ENCODE measurements around the gene FAM20C. TPM values are rescaled to one million over a fixed set of nuclear protein-coding genes. Genes with fewer than 3 reads are reported as not detected.

FAM20C gene
- total RNA-seq, 4 donors from 2014 or later = 41.9 to 87.5 (median 73.6) TPM

- WGBS, 2 donors (ENCODE audit: low coverage in 1 of 2) = 79 to 85% methylated on average over 9 to 10 of the region's 19 CpGs
- H3K27me3 ChIP-seq = peaks cover 22% of the 10 kb centered on the region
- no peak overlapping the region for H3K27ac ChIP-seq
- no peak for TF ChIP-seq POLR2AphosphoS5 (IDR thresholded peaks at IDR 0.05)
- no peak for TF ChIP-seq EP300 (IDR thresholded peaks at IDR 0.05)
- no peak for TF ChIP-seq CTCF (IDR thresholded peaks at IDR 0.05)
- TF ChIP-seq POLR2A (IDR thresholded peaks at IDR 0.05) = no peak
- H3K9me3 ChIP-seq = peaks cover 0 to 12% (median 0%) of the 10 kb centered on the region in 3 donors
- H3K4me3 ChIP-seq = no peak overlapping the region
- H3K36me3 ChIP-seq = no peaks in the 10 kb centered on the region
- no peaks in the 10 kb centered on the region for H3K4me1 ChIP-seq
- ATAC-seq = no peak
Observed at GRCh38 chr7:304574-305409, 112.4 kb downstream of the FAM20C start.

- WGBS, 2 donors (ENCODE audit: low coverage in 1 of 2) = 81 to 82% methylated on average over 16 of the region's 35 CpGs
- no peak for ATAC-seq
- no peak overlapping the region for H3K4me3 ChIP-seq
- H3K36me3 ChIP-seq = no peaks in the 10 kb centered on the region
- TF ChIP-seq POLR2A (IDR thresholded peaks at IDR 0.05) = no peak
- TF ChIP-seq EP300 (IDR thresholded peaks at IDR 0.05) = no peak
- TF ChIP-seq POLR2AphosphoS5 (IDR thresholded peaks at IDR 0.05) = no peak
- TF ChIP-seq CTCF (IDR thresholded peaks at IDR 0.05) = no peak
- H3K27ac ChIP-seq = no peak overlapping the region
- peaks cover 0 to 12% (median 0%) of the 10 kb centered on the region in 3 donors for H3K9me3 ChIP-seq
- H3K4me1 ChIP-seq = no peaks in the 10 kb centered on the region
- H3K27me3 ChIP-seq = peaks cover 22% of the 10 kb centered on the region
Observed at GRCh38 chr7:305410-306151, 113.2 kb downstream of the FAM20C start.

GRCh38 chr7:307970-308369, 115.6 kb downstream of the FAM20C start:
- Histone ChIP-seq H3K27ac (no peak overlapping the region), H3K4me1 (no peaks in the 10 kb centered on the region), H3K4me3 (no peak overlapping the region), H3K27me3 (peaks cover 27% of the 10 kb centered on the region), H3K36me3 (no peaks in the 10 kb centered on the region), H3K9me3 (peaks cover 0 to 12% (median 0%) of the 10 kb centered on the region in 3 donors)
- no peak for TF ChIP-seq EP300 (IDR thresholded peaks at IDR 0.05)
- no peak for TF ChIP-seq CTCF (IDR thresholded peaks at IDR 0.05)
- no peak for TF ChIP-seq POLR2AphosphoS5 (IDR thresholded peaks at IDR 0.05)
- no peak for TF ChIP-seq POLR2A (IDR thresholded peaks at IDR 0.05)
- WGBS, 2 donors (ENCODE audit: low coverage in 1 of 2) = 70 to 83% methylated on average over 3 of the region's 3 CpGs
- ATAC-seq = no peak

- 91 to 93% methylated on average over 10 to 12 of the region's 19 CpGs for whole genome bisulfite sequencing, 2 donors (ENCODE audit: low coverage in 1 of 2)
- no peak for ATAC-seq
- Histone ChIP-seq H3K27ac (no peak overlapping the region), H3K9me3 (peaks cover 0 to 16% (median 0%) of the 10 kb centered on the region in 3 donors), H3K4me3 (no peak overlapping the region), H3K36me3 (no peaks in the 10 kb centered on the region), H3K4me1 (no peaks in the 10 kb centered on the region), H3K27me3 (peaks cover 31% of the 10 kb centered on the region)
- no peak for TF ChIP-seq POLR2AphosphoS5 (IDR thresholded peaks at IDR 0.05)
- TF ChIP-seq EP300 (IDR thresholded peaks at IDR 0.05) = no peak
- TF ChIP-seq CTCF (IDR thresholded peaks at IDR 0.05) = no peak
- no peak for TF ChIP-seq POLR2A (IDR thresholded peaks at IDR 0.05)
Observed at GRCh38 chr7:309586-310228, 117.3 kb downstream of the FAM20C start.

Other genes starting within 250 kb of the FAM20C start
- gene FOXL3, start 97.6 kb downstream of the FAM20C start, total RNA-seq = not detected

All from gastroesophageal sphincter (tissue), 4 donors.